ENCODE data around the gene OPRD1.

OPRD1 gene

DNA sequence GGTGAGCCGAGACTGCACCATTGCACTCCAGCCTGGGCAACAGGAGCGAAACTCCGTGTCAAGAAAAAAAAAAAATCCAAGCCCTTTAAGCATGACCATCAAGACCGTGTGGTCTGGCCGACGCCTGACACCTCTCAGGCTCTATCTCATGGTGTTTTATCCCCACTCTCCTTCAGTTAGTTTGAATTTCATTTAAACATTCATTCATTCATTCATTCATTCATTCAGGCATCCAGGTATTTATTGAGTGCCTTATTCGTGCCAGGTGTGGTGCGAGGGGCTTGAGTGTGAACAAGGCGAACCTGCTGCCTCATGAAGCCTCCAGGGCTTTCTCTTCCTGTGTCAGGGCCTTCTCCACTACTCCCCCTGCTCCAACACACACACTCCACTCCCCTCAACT, 22.6 kb upstream of the OPRD1 start:
- TF ChIP-seq RARB (CRISPR knock-in tag; IDR thresholded peaks at IDR 0.05), result no peak
- no peak for TF ChIP-seq ESRRG (CRISPR knock-in tag; IDR thresholded peaks at IDR 0.05)
- TF ChIP-seq, protein P1, sequence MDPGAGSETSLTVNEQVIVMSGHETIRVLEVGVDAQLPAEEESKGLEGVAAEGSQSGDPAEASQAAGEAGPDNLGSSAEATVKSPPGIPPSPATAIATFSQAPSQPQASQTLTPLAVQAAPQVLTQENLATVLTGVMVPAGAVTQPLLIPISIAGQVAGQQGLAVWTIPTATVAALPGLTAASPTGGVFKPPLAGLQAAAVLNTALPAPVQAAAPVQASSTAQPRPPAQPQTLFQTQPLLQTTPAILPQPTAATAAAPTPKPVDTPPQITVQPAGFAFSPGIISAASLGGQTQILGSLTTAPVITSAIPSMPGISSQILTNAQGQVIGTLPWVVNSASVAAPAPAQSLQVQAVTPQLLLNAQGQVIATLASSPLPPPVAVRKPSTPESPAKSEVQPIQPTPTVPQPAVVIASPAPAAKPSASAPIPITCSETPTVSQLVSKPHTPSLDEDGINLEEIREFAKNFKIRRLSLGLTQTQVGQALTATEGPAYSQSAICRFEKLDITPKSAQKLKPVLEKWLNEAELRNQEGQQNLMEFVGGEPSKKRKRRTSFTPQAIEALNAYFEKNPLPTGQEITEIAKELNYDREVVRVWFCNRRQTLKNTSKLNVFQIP (CRISPR knock-in tag; IDR thresholded peaks at IDR 0.05; ENCODE audit: borderline replicate concordance, low read depth), result no peak
- no peak for TF ChIP-seq ARNTL (CRISPR knock-in tag; IDR thresholded peaks at IDR 0.05; ENCODE audit: borderline replicate concordance, low read depth)
- TF ChIP-seq ZNF70 (CRISPR knock-in tag; IDR thresholded peaks at IDR 0.05), result no peak
- TF ChIP-seq SNAI2 (CRISPR knock-in tag; IDR thresholded peaks at IDR 0.05), result no peak
- TF ChIP-seq, protein P2, sequence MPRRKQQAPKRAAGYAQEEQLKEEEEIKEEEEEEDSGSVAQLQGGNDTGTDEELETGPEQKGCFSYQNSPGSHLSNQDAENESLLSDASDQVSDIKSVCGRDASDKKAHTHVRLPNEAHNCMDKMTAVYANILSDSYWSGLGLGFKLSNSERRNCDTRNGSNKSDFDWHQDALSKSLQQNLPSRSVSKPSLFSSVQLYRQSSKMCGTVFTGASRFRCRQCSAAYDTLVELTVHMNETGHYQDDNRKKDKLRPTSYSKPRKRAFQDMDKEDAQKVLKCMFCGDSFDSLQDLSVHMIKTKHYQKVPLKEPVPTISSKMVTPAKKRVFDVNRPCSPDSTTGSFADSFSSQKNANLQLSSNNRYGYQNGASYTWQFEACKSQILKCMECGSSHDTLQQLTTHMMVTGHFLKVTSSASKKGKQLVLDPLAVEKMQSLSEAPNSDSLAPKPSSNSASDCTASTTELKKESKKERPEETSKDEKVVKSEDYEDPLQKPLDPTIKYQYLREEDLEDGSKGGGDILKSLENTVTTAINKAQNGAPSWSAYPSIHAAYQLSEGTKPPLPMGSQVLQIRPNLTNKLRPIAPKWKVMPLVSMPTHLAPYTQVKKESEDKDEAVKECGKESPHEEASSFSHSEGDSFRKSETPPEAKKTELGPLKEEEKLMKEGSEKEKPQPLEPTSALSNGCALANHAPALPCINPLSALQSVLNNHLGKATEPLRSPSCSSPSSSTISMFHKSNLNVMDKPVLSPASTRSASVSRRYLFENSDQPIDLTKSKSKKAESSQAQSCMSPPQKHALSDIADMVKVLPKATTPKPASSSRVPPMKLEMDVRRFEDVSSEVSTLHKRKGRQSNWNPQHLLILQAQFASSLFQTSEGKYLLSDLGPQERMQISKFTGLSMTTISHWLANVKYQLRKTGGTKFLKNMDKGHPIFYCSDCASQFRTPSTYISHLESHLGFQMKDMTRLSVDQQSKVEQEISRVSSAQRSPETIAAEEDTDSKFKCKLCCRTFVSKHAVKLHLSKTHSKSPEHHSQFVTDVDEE (CRISPR knock-in tag; IDR thresholded peaks at IDR 0.05), result no peak
- TF ChIP-seq TCF4 (CRISPR knock-in tag; IDR thresholded peaks at IDR 0.05; ENCODE audit: borderline replicate concordance), result no peak
- TF ChIP-seq ZNF8 (CRISPR knock-in tag; IDR thresholded peaks at IDR 0.05), result no peak
- no peak for TF ChIP-seq BACH2 (CRISPR knock-in tag; IDR thresholded peaks at IDR 0.05; ENCODE audit: borderline replicate concordance)
- no peak for TF ChIP-seq ZFP3 (CRISPR knock-in tag; IDR thresholded peaks at IDR 0.05)
- no peak for TF ChIP-seq OSR1 (CRISPR knock-in tag; IDR thresholded peaks at IDR 0.05)
- TF ChIP-seq ZC3H10 (CRISPR knock-in tag; IDR thresholded peaks at IDR 0.05), result no peak
- TF ChIP-seq, protein P3, sequence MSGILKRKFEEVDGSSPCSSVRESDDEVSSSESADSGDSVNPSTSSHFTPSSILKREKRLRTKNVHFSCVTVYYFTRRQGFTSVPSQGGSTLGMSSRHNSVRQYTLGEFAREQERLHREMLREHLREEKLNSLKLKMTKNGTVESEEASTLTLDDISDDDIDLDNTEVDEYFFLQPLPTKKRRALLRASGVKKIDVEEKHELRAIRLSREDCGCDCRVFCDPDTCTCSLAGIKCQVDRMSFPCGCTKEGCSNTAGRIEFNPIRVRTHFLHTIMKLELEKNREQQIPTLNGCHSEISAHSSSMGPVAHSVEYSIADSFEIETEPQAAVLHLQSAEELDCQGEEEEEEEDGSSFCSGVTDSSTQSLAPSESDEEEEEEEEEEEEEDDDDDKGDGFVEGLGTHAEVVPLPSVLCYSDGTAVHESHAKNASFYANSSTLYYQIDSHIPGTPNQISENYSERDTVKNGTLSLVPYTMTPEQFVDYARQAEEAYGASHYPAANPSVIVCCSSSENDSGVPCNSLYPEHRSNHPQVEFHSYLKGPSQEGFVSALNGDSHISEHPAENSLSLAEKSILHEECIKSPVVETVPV (CRISPR knock-in tag; IDR thresholded peaks at IDR 0.05), result no peak
- TF ChIP-seq GLIS3 (CRISPR knock-in tag; IDR thresholded peaks at IDR 0.05), result no peak
- no peak for TF ChIP-seq CSDC2 (CRISPR knock-in tag; IDR thresholded peaks at IDR 0.05)
- TF ChIP-seq, protein P4, sequence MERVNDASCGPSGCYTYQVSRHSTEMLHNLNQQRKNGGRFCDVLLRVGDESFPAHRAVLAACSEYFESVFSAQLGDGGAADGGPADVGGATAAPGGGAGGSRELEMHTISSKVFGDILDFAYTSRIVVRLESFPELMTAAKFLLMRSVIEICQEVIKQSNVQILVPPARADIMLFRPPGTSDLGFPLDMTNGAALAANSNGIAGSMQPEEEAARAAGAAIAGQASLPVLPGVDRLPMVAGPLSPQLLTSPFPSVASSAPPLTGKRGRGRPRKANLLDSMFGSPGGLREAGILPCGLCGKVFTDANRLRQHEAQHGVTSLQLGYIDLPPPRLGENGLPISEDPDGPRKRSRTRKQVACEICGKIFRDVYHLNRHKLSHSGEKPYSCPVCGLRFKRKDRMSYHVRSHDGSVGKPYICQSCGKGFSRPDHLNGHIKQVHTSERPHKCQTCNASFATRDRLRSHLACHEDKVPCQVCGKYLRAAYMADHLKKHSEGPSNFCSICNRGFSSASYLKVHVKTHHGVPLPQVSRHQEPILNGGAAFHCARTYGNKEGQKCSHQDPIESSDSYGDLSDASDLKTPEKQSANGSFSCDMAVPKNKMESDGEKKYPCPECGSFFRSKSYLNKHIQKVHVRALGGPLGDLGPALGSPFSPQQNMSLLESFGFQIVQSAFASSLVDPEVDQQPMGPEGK (CRISPR knock-in tag; IDR thresholded peaks at IDR 0.05; ENCODE audit: borderline replicate concordance), result no peak
- TF ChIP-seq ISL1 (CRISPR knock-in tag; IDR thresholded peaks at IDR 0.05), result no peak
- TF ChIP-seq PPARA (CRISPR knock-in tag; IDR thresholded peaks at IDR 0.05; ENCODE audit: borderline replicate concordance), result no peak
- TF ChIP-seq, protein P5, sequence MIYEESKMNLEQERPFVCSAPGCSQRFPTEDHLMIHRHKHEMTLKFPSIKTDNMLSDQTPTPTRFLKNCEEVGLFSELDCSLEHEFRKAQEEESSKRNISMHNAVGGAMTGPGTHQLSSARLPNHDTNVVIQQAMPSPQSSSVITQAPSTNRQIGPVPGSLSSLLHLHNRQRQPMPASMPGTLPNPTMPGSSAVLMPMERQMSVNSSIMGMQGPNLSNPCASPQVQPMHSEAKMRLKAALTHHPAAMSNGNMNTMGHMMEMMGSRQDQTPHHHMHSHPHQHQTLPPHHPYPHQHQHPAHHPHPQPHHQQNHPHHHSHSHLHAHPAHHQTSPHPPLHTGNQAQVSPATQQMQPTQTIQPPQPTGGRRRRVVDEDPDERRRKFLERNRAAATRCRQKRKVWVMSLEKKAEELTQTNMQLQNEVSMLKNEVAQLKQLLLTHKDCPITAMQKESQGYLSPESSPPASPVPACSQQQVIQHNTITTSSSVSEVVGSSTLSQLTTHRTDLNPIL (CRISPR knock-in tag; IDR thresholded peaks at IDR 0.05; ENCODE audit: low read depth), result no peak

DNA sequence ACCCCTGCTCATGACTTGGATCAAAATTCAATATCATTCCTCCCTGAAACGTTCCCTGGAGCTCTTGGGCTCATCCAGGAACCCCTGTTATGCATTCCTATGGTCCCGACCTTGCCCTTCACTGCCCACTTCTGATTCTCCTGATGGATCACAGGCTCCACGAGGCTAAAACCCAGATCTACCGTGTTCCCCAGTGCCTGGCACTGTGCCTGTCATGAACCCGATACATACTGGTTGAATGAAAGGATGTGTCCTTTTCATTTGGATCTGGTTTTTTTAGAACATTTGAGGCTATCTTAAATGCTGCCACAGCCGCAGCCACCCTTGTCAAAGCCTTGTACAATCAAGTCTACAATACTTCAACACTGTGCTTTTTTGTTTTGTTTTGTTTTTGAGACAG, 22.2 kb upstream of the OPRD1 start:
- no peak for ATAC-seq
- TF ChIP-seq SNAI2 (CRISPR knock-in tag; IDR thresholded peaks at IDR 0.05), result no peak
- TF ChIP-seq, protein P1 (CRISPR knock-in tag; IDR thresholded peaks at IDR 0.05; ENCODE audit: borderline replicate concordance, low read depth), result no peak
- TF ChIP-seq ARNTL (CRISPR knock-in tag; IDR thresholded peaks at IDR 0.05; ENCODE audit: borderline replicate concordance, low read depth), result no peak
- no peak for TF ChIP-seq TCF4 (CRISPR knock-in tag; IDR thresholded peaks at IDR 0.05; ENCODE audit: borderline replicate concordance)
- TF ChIP-seq ZFP3 (CRISPR knock-in tag; IDR thresholded peaks at IDR 0.05), result no peak
- no peak for TF ChIP-seq RARB (CRISPR knock-in tag; IDR thresholded peaks at IDR 0.05)
- TF ChIP-seq PPARA (CRISPR knock-in tag; IDR thresholded peaks at IDR 0.05; ENCODE audit: borderline replicate concordance), result no peak

More for the DNA sequence above, 22.6 kb upstream of the OPRD1 start:
- no peak for ATAC-seq

All from SK-N-SH treated with all-trans-retinoic acid at 6 μM for 48 hours (cell line).